SU-DHL-6 (cell line): ENCODE measurements around the gene LRRC10B.

Experiments
- CTCF ChIP-seq: fragments of 200-600 bp; sonication (generic); IDR thresholded peaks from one replicate; pipeline ENCODE4 v1.5.1; 2017; ENCODE audit warnings: antibody characterized with exemption, mild to moderate bottlenecking, low read length, moderate library complexity; ENCODE audit not compliant: insufficient read depth, poor library complexity, severe bottlenecking
- EZH2phosphoT487 ChIP-seq: fragments of 200-600 bp; sonication (generic), shearing (Covaris generic); conservative IDR thresholded peaks from 2 replicates; pipeline ENCODE4 v1.6.1; 2018; ENCODE audit warnings: mild to moderate bottlenecking, antibody characterized with exemption, low read length, moderate library complexity, mixed read lengths

DNA sequence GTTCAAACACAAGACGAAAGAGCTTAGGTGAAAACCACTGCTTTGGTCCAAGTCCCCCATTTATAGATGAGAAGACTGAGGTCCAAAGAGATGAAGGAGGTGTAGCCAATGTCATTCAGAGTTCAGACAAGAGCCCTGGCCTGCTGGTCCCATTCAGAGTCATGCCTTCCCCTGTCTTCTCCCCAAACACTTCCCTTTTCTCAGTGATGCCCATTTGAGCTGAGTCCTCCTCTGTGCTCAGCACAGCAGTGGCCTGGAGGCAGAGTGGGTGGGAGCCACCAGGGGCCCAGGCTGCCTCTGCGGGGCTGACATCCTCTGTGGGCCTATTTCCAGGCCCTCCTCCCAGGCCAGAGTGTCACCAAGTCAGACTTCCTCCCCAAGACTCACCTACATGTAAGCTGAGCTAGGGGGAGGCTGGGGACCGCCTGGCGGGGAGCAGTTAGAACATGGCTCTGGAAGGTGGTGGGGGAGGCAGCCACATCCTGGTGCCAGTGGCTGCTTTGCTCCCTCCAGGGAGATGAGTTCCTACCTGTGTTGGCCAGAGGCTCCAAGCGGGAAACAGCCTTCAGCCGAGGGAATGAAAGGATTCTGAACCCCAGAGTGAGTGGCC lies 22.4 kb upstream of the LRRC10B start:
- TF ChIP-seq CTCF (no peak), EZH2phosphoT487 (no peak)
